Skin epidermis (tissue), 12 donors: ENCODE results near the gene DDX6.
"Not testable (repeated sequence)": the region's sequence is repeated elsewhere in the genome, so short reads cannot be mapped to it uniquely, and the experiment has no call there.

Experiments
- H3K27ac ChIP-seq, 21 experiments: fragments of 200-600 bp; sonication (generic) in 11 of 21; one replicate each; pipeline ENCODE4 v1.5.0; 2020; ENCODE audit warnings: mild to moderate bottlenecking in 3 of 21, inconsistent platforms in 2 of 21, moderate library complexity in 2 of 21
- H3K4me3 ChIP-seq, 7 experiments: fragments of 200-600 bp; sonication (generic) in 2 of 7; one replicate each; pipeline ENCODE4 v1.5.0; 2020; ENCODE audit warnings: inconsistent platforms in 2 of 7, mild to moderate bottlenecking in 2 of 7, moderate library complexity in 1 of 7

DDX6 gene

DNA sequence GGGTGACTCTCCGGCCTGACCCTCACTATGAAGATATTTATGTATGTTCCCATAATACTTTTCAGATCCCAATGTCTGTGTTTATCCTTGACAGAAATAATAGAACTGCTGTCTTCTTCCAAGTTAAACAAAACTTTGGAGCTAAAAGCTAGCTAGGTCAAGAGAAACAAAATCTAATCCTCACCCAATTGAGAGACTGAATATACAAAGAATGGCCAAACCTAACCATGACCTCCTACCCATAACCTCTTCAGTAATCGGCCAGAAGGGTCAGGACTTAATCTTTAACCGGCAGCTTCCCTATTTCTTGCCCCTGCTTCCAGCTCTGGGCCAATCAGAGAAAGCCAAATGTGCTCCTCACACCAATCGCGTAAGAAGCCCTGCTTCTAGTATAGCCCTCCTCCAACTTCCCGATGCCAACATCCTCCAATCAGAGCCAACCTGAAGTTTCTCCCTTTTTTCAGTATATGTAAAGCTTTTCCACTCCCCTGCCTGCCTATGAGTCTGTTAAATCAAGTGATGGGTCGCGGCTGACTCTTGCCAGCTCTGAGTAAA is 1.7 kb upstream of the DDX6 start:
- H3K27ac ChIP-seq: peak overlapping the region; percentile 95 to 100 (median 99)
- peak overlapping the region; percentile 56 to 98 (median 77) for H3K4me3 ChIP-seq

DNA sequence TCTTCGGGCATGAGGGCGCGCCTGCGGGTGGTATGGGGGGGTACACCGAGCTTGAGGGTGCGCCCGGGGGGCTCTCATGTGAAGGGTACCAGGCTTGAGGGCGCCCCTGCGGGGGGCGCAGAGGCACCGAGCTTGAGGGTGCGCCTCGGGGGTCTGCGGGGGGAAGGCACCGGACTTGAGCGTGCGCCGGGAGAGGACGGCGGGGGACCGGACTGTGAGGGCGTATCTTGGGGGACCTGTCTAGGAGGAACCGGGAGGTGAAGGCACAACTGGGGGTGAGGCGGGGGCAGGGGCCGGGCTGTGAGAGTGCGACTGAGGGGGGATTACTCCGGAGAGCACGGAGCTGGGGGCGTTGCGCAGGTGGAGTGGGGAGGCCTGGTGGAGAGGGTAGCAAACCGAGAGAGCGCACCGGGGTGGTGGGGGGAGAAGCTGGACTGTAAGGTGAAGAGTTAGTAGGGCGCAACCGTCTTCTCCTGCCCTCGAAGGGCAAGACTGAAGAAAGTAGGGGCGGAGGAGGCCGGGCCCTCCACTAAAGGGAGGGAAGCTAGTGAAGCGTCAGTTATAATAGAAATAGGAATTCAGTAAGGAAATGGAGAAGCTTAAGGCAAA is 1.1 kb upstream of the DDX6 start:
- peak overlapping the region; percentile 95 to 100 (median 99) for H3K27ac ChIP-seq
- H3K4me3 ChIP-seq: peak overlapping the region; percentile 56 to 98 (median 77)

- H3K27ac ChIP-seq: peak overlapping the region; percentile 95 to 100 (median 99)
These were observed 430 bp downstream of the DDX6 start for GRCh38 chr11:118790357-118791110.

GRCh38 chr11:118789501-118790356 is 1.2 kb downstream of the DDX6 start:
- peak overlapping the region; percentile 56 to 98 (median 77) for H3K4me3 ChIP-seq
- H3K27ac ChIP-seq: peak overlapping the region; percentile 95 to 100 (median 99)

More at GRCh38 chr11:118790357-118791110, 430 bp downstream of the DDX6 start:
- peak overlapping the region; percentile 56 to 98 (median 77) for H3K4me3 ChIP-seq

DNA sequence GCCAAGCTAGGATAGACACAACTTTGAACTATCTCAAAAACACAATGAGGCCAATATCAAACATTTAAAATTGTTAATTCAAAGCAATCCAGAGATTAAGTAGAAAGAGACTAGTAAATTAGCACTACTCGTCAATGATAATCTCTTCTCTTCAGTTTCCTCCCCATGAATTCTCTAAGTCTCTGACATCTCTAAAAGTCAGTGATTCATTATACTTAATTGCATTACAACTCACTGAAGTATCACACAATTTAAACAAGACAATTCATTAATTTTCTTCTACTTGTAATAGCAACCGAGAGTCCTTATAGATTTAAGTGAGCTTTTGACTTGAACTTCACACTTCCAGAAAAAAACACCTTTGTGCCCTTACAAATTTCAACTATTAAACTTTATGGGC is 4.3 kb downstream of the DDX6 start:
- H3K27ac ChIP-seq: peak overlapping the region in 1 of 21 experiments; percentile 49
- H3K4me3 ChIP-seq: no peak overlapping the region

- Histone ChIP-seq H3K4me3 (no peak overlapping the region), H3K27ac (no peak overlapping the region)
These were observed 5.6 kb downstream of the DDX6 start for GRCh38 chr11:118785362-118785761.

- no peak overlapping the region for H3K27ac ChIP-seq
- H3K4me3 ChIP-seq: no peak overlapping the region
These were observed 7.1 kb downstream of the DDX6 start for GRCh38 chr11:118783724-118784495.

- not testable (repeated sequence) for H3K4me3 ChIP-seq, H3K27ac ChIP-seq
These were observed 7.6 kb downstream of the DDX6 start for GRCh38 chr11:118783324-118783723.

GRCh38 chr11:118778898-118779297 is 12.1 kb downstream of the DDX6 start:
- H3K27ac ChIP-seq: no peak overlapping the region
- H3K4me3 ChIP-seq: no peak overlapping the region

- Histone ChIP-seq H3K4me3 (no peak overlapping the region), H3K27ac (no peak overlapping the region)
These were observed 16.9 kb downstream of the DDX6 start for GRCh38 chr11:118774032-118774431.

- Histone ChIP-seq H3K27ac (peak overlapping the region in 3 of 21 experiments; percentile 1 to 8 (median 1)), H3K4me3 (no peak overlapping the region)
These were observed 19.2 kb downstream of the DDX6 start for GRCh38 chr11:118771547-118772288.

DNA sequence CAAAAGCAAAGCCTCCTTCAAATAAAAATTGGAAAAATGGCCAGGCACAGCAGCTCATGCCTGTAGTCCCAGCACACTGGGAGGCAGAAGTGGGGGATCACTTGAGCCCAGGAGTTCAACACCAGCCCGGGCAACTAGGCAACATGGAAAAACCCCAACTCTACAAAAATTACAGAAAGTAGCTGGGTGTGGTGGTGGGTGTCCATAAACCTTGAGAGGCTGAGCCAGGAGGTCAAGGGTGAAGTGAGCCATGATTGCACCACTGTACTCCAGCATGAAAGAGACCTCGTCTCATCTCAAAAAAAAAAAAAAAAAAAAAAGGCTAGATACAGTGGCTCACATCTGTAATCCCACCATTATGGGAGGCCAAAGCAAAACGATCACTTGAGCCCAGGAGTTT is 22.3 kb downstream of the DDX6 start:
- no peak overlapping the region for H3K4me3 ChIP-seq
- no peak overlapping the region for H3K27ac ChIP-seq

DNA sequence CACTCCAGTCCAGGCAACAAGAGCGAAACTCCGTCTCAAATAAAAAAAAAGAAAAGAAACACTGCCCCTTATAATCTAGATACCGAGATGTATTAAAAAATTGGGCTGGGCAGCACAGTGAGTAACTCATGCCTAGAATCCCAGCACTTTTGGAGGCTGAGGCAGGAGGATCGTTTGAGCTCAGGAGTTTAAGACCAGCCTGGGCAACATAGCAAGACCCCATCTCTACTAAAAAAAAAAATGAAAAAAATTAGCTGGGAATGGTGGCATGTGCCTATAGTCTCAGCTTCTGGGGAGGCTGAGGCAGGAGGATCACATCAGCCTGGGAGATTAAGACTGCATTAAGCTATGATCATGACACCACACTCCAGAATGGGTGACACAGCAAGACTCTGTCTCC is 24.9 kb downstream of the DDX6 start:
- Histone ChIP-seq H3K4me3 (no peak overlapping the region), H3K27ac (no peak overlapping the region)

DNA sequence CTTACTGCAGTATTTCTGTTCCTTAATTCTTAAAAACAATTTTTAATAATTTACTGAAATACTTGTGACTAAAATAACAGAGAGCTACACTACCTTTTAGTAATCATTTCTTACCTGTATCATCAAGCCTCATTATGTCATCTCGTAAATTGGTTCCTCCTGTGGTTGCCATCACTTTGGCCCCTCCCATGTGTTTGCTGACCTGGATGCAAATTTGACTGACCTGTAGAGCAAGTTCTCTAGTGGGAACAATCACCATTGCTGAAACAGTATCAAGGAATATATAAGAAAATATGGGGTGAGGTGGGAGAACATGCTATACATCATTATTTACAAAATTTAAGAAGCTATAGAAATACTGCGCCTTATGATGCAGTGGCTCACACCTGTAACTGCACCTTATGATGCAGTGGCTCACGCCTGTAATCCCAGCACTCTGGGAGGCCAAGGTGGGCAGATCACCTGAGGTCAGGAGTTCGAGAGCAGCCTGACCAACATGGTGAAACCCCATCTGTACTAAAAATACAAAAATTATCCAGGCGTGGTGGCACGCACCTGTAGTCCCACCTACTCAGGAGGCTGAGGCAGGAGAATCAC is 25.8 kb downstream of the DDX6 start:
- not testable (repeated sequence) for H3K27ac ChIP-seq, H3K4me3 ChIP-seq

GRCh38 chr11:118763041-118763440 is 27.9 kb downstream of the DDX6 start:
- H3K27ac ChIP-seq: no peak overlapping the region
- H3K4me3 ChIP-seq: no peak overlapping the region

DNA sequence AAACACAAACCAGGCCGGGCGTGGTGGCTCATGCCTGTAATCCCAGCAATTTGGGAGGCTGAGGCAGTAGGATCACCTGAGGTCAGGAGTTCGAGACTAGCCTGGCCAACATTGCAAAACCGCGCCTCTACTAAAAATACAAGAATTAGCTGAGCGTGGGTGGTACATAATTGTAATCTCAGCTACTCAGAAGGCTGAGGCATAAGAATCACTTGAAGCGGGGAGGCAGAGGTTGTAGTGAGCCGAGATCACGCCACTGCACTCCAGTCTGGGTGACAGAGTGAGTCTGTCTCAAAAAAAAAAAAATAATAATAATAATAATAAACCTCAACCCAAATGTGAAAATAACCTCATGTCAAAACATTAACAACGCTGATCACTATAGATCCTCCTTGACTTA is 29.0 kb downstream of the DDX6 start:
- H3K4me3 ChIP-seq, H3K27ac ChIP-seq: not testable (repeated sequence)

DNA sequence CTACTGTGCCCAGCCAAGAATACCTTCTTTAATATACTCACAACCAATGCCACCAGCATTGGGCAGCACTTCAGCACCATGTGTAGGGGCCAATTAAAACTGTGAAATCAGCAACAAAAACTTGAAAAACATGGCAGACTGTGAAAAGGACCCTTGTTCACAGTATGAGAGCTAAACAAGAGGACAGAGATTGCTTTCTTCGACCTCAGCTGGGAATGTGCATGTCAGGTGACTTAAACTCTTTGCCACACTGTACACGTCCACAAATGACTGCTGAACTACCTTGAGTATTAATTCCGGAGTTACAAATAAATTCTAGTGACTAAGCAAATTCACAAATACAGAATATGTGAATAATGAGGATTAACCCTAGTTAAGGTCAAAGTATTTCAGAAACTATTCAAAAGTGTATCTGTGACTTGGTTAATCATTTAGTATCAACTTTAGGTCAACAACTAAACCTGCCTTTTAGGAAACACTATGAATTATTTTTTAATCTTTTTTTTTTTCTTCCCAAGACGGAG is 33.0 kb downstream of the DDX6 start:
- no peak overlapping the region for H3K27ac ChIP-seq

GRCh38 chr11:118752654-118753053 is 38.3 kb downstream of the DDX6 start:
- no peak overlapping the region for H3K4me3 ChIP-seq
- no peak overlapping the region for H3K27ac ChIP-seq

More for the DNA sequence above, 33.0 kb downstream of the DDX6 start:
- H3K4me3 ChIP-seq: no peak overlapping the region
